Epithelial cell of alveolus of lung (primary cell): ENCODE data around the gene MFSD2A. TPM values are rescaled to one million over a fixed set of nuclear protein-coding genes. Genes with fewer than 3 reads are reported as not detected.

ENCODE experiments used
- total RNA-seq: library from RNA; depleted of rRNA; stranded (reverse); fragments of >200 nt; gene quantifications from 2 replicates; pipeline ENCODE4 v1.2.1, GENCODE V29; 2015

MFSD2A gene
- 0.32 and 10.3 TPM in 2 replicates for total RNA-seq

DNA sequence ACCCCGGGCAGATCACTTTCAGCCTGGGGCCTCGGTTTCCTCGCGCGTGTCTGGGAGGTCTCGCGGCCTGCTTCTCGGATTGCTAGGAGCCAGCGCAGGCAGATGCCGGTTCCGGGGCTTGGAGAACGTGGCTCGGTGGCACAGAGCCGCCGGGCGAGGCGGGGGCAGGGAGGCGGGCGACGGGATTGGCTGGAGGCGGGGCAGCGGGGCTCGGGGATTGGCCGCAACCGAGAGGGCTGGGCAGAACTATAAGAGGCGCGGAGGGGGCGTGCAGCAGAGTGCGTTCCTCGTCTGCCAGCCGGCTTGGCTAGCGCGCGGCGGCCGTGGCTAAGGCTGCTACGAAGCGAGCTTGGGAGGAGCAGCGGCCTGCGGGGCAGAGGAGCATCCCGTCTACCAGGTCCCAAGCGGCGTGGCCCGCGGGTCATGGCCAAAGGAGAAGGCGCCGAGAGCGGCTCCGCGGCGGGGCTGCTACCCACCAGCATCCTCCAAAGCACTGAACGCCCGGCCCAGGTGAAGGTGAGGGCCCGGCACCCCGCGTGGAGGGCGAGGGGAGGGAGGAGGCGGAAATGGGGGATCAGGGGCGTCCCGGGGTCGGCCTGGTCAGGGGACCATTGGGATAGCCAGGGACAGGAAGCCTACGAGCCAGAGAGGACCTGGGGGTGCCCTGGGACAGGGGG lies at the start of gene MFSD2A:
MFSD2A (plus strand) TSS at position 276 of the 677 bp plus-strand sequence; CDS start at position 424, 148 bp downstream.

Other genes starting within 250 kb of the MFSD2A start
- gene PPIE, start 216.3 kb upstream of the MFSD2A start, total RNA-seq: 51.8 and 53.0 TPM in 2 replicates
- gene OXCT2, start 183.8 kb upstream of the MFSD2A start, total RNA-seq: 0.64 and 5.2 TPM in 2 replicates
- gene BMP8B, start 166.3 kb upstream of the MFSD2A start, total RNA-seq: 0.08 TPM in 1 of 2 replicates, not detected in the other
- 13.3 and 19.5 TPM in 2 replicates for gene TRIT1, start 71.6 kb upstream of the MFSD2A start, total RNA-seq
- gene MYCL, start 53.2 kb upstream of the MFSD2A start, total RNA-seq: 0.32 and 0.52 TPM in 2 replicates
- 218 and 480 TPM in 2 replicates for gene CAP1, start 85.6 kb downstream of the MFSD2A start, total RNA-seq
- gene PPT1, start 142.1 kb downstream of the MFSD2A start, total RNA-seq: 69.8 and 81.6 TPM in 2 replicates
- gene RLF, start 206.2 kb downstream of the MFSD2A start, total RNA-seq: 12.3 and 28.9 TPM in 2 replicates